Prostate gland (tissue), 2 donors: ENCODE results near the gene BHLHE40. TPM values are rescaled to one million over a fixed set of nuclear protein-coding genes. Genes with fewer than 3 reads are reported as not detected.

Experiments used
- DNase-seq: peaks from one replicate; pipeline ENCODE4 v3.0.0-alpha.2; 2019; ENCODE audit warnings: low spot score
- H3K27ac ChIP-seq, 2 donors: fragments of 200-600 bp; sonication (generic); 2 replicates each; pipeline ENCODE4 v1.5.1; 2017 to 2019
- H3K27me3 ChIP-seq: fragments of 200-600 bp; sonication (generic); replicated peaks from 2 replicates; pipeline ENCODE4 v1.5.1; 2019; ENCODE audit not compliant: insufficient read depth
- H3K36me3 ChIP-seq, 2 donors: fragments of 200-600 bp; sonication (generic); 1 replicate in 1 of 2; 2 replicates in 1 of 2; pipeline versions ENCODE4 v1.5.1 to v1.8.1; 2017 to 2019
- H3K4me1 ChIP-seq: fragments of 200-600 bp; sonication (generic); replicated peaks from 2 replicates; pipeline ENCODE4 v1.5.1; 2019
- H3K4me3 ChIP-seq, 2 donors: fragments of 200-600 bp; sonication (generic); 2 replicates each; pipeline ENCODE4 v1.5.1; 2017 to 2019
- H3K9me3 ChIP-seq: fragments of 200-600 bp; sonication (generic); 2 replicates; pipeline ENCODE4 v1.5.1; 2017
- POLR2A ChIP-seq: fragments of 450-650 bp; IDR thresholded peaks from one replicate; pipeline ENCODE4 v1.6.1; 2016; ENCODE audit warnings: antibody characterized with exemption, mild to moderate bottlenecking
- POLR2AphosphoS5 ChIP-seq: sonication (generic); formaldehyde crosslinking; IDR thresholded peaks from one replicate; pipeline ENCODE4 v1.6.1; 2017; ENCODE audit warnings: antibody characterized with exemption
- WGBS: methylation state at CpG from one replicate; pipeline ENCODE4 v1.1.5; 2018; 5-methylcytosine and 5-hydroxymethylcytosine counted together
- intact Hi-C: fragments of 100-400 bp; cut with DNase I; formaldehyde crosslinking; loops from one replicate; pipeline ENCODE4 v1.14.2; 2022
- total RNA-seq, 2 donors: library from RNA; depleted of rRNA; stranded (reverse); fragments of >200 nt; gene quantifications; one replicate each; pipeline ENCODE4 v1.1.0, GENCODE V29; 2016
- TF ChIP-seq, protein P1 (sequence below), 4 experiments: fragments of 200-600 bp in 2 of 4; fragments of 450-650 bp in 2 of 4; sonication (generic) in 2 of 4; IDR thresholded peaks; 1 replicate in 3 of 4; 2 replicates in 1 of 4; pipeline ENCODE4 v1.5.1; 2016 to 2019; ENCODE audit warnings: antibody characterized with exemption in 4 of 4, mild to moderate bottlenecking in 2 of 4, moderate library complexity in 2 of 4

Gene BHLHE40
- total RNA-seq, 2 donors from 2014 or later: 32.3 to 52.0 TPM

DNA sequence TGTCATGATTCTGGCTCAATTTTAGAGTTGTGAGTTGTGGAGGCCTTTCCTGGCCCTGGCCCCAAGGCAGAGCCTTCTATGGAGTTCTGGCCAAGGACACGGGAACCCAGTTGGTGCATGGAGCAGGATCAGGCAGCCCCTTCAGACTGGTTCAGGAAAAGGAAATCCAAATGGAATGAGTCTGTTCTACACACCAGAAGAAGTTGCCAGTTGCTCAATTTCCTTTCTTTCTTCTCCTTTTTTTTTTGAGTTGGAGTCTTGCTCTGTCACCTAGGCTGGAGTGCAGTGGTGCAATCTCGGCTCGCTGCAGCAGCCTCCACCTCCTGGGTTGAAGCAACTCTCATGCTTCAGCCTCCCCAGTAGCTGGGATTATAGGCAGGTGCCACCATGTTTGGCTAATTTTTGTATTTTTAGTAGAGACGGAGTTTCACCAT lies 28.9 kb upstream of the BHLHE40 start:
- DNase-seq: no peak
- 82% methylated on average over 4 of the region's 4 CpGs for WGBS
- Histone ChIP-seq H3K36me3 (no peaks in the 10 kb centered on the region), H3K9me3 (no peaks in the 10 kb centered on the region), H3K4me1 (no peaks in the 10 kb centered on the region), H3K27me3 (no peaks in the 10 kb centered on the region), H3K27ac (no peak overlapping the region), H3K4me3 (no peak overlapping the region)
- TF ChIP-seq, protein P1, sequence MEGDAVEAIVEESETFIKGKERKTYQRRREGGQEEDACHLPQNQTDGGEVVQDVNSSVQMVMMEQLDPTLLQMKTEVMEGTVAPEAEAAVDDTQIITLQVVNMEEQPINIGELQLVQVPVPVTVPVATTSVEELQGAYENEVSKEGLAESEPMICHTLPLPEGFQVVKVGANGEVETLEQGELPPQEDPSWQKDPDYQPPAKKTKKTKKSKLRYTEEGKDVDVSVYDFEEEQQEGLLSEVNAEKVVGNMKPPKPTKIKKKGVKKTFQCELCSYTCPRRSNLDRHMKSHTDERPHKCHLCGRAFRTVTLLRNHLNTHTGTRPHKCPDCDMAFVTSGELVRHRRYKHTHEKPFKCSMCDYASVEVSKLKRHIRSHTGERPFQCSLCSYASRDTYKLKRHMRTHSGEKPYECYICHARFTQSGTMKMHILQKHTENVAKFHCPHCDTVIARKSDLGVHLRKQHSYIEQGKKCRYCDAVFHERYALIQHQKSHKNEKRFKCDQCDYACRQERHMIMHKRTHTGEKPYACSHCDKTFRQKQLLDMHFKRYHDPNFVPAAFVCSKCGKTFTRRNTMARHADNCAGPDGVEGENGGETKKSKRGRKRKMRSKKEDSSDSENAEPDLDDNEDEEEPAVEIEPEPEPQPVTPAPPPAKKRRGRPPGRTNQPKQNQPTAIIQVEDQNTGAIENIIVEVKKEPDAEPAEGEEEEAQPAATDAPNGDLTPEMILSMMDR (IDR thresholded peaks at IDR 0.05): no peak
- TF ChIP-seq POLR2AphosphoS5 (no peak), POLR2A (no peak)
- intact Hi-C loops: no loop called here

- H3K36me3 ChIP-seq: no peaks in the 10 kb centered on the region
These were observed 28.3 kb upstream of the BHLHE40 start for GRCh38 chr3:4950948-4951347.

DNA sequence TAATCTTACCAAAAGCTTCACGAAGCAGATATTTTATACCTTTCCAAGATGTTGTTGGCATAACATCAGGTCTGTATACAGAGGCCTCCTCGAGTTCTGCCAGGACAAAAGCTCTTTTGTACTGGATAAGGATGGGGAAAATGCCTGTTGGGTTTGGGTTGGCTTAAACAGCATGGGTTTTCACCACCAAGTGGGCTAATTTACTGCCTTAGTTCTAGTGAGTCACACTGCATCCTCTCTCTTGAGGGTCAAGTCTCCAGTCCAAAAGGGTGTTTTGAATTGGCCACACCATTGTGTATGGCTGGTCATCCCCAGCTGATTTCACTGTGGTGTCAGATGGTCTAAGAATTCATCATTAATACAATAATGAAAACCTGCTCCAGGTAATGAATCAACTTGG lies 26.1 kb upstream of the BHLHE40 start:
- intact Hi-C loops: no loop called here

More at GRCh38 chr3:4950948-4951347, 28.3 kb upstream of the BHLHE40 start:
- no peak for TF ChIP-seq POLR2A
- TF ChIP-seq POLR2AphosphoS5: no peak
- TF ChIP-seq, protein P1 (IDR thresholded peaks at IDR 0.05): no peak
- no peaks in the 10 kb centered on the region for H3K9me3 ChIP-seq
- no peak for DNase-seq
- WGBS: 73% methylated on average over 8 of the region's 8 CpGs
- no peaks in the 10 kb centered on the region for H3K4me1 ChIP-seq
- no peaks in the 10 kb centered on the region for H3K27me3 ChIP-seq
- H3K4me3 ChIP-seq: no peak overlapping the region
- intact Hi-C loops: no loop called here
- no peak overlapping the region for H3K27ac ChIP-seq

GRCh38 chr3:4954256-4955000 lies 24.8 kb upstream of the BHLHE40 start:
- H3K4me3 ChIP-seq: no peak overlapping the region
- no peaks in the 10 kb centered on the region for H3K27me3 ChIP-seq
- intact Hi-C loops: no loop called here
- no peaks in the 10 kb centered on the region for H3K4me1 ChIP-seq
- WGBS: 94% methylated on average over 6 of the region's 6 CpGs
- no peak overlapping the region for H3K27ac ChIP-seq
- no peak for DNase-seq
- no peaks in the 10 kb centered on the region for H3K9me3 ChIP-seq
- TF ChIP-seq, protein P1 (IDR thresholded peaks at IDR 0.05): no peak
- TF ChIP-seq POLR2AphosphoS5: no peak
- no peak for TF ChIP-seq POLR2A
- no peaks in the 10 kb centered on the region for H3K36me3 ChIP-seq

More for the DNA sequence above, 26.1 kb upstream of the BHLHE40 start:
- DNase-seq: no peak
- no peaks in the 10 kb centered on the region for H3K4me1 ChIP-seq
- no peaks in the 10 kb centered on the region for H3K27me3 ChIP-seq
- H3K27ac ChIP-seq: no peak overlapping the region
- no peaks in the 10 kb centered on the region for H3K36me3 ChIP-seq
- no peaks in the 10 kb centered on the region for H3K9me3 ChIP-seq
- WGBS: 13% methylated on average over 2 of the region's 2 CpGs
- TF ChIP-seq POLR2AphosphoS5 (no peak), POLR2A (no peak)
- TF ChIP-seq, protein P1 (IDR thresholded peaks at IDR 0.05): no peak
- no peak overlapping the region for H3K4me3 ChIP-seq

DNA sequence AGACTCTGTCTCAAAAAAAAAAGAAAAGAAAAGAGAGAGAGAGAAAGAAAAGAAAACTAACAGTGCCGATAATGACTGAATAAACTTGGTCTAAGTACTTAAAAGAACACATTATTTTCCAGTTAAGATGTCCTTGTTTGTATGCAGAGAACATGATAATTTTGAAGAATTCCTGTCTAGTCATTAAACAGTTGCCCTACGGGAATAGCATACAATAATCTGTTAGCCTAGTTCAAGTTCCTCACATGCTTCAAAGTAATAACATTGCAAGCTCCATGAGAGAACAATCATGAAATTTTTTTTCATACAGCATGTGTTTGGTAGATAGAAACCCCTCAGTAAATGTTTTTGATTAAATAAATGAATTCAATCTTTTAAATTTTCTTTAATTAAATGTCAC lies 23.1 kb upstream of the BHLHE40 start:
- DNase-seq: no peak
- WGBS: 56% methylated on average over 2 of the region's 2 CpGs
- H3K9me3 ChIP-seq: no peaks in the 10 kb centered on the region

More for the DNA sequence above, 23.1 kb upstream of the BHLHE40 start:
- Histone ChIP-seq H3K27ac (no peak overlapping the region), H3K4me1 (no peaks in the 10 kb centered on the region), H3K36me3 (no peaks in the 10 kb centered on the region), H3K27me3 (no peaks in the 10 kb centered on the region), H3K4me3 (no peak overlapping the region)
- intact Hi-C loops: no loop called here
- TF ChIP-seq POLR2A (no peak), POLR2AphosphoS5 (no peak)
- TF ChIP-seq, protein P1 (IDR thresholded peaks at IDR 0.05): no peak
